Measurements from ENCODE around the gene KDM2B.

Gene KDM2B

GRCh38 chr12:121568971-121569751 lies 11.7 kb downstream of the KDM2B start:
- no peak for DNase-seq (ENCODE audit: low read depth)
- TF ChIP-seq CTCF (IDR thresholded peaks at IDR 0.05; ENCODE audit: low read depth, low read length) = no peak
- TF ChIP-seq MAX (IDR thresholded peaks at IDR 0.05; ENCODE audit: low read depth, low read length) = no peak
- no peak for TF ChIP-seq POLR2A (IDR thresholded peaks at IDR 0.05; ENCODE audit: extremely low read depth, insufficient read length)
- TF ChIP-seq MYC (IDR thresholded peaks at IDR 0.05; ENCODE audit: low read depth, low read length) = no peak
- no peak overlapping the region for H3K4me3 ChIP-seq (ENCODE audit: low read depth, low read length)

GRCh38 chr12:121568518-121568917 lies 12.3 kb downstream of the KDM2B start:
- H3K4me3 ChIP-seq (ENCODE audit: low read depth, low read length) = no peak overlapping the region
- DNase-seq (ENCODE audit: low read depth) = no peak
- TF ChIP-seq CTCF (IDR thresholded peaks at IDR 0.05; ENCODE audit: low read depth, low read length) (no peak), MYC (IDR thresholded peaks at IDR 0.05; ENCODE audit: low read depth, low read length) (no peak), POLR2A (IDR thresholded peaks at IDR 0.05; ENCODE audit: extremely low read depth, insufficient read length) (no peak), MAX (IDR thresholded peaks at IDR 0.05; ENCODE audit: low read depth, low read length) (no peak)

- no peak overlapping the region for H3K4me3 ChIP-seq (ENCODE audit: low read depth, low read length)
- no peak for TF ChIP-seq CTCF (IDR thresholded peaks at IDR 0.05; ENCODE audit: low read depth, low read length)
These were observed 15.7 kb downstream of the KDM2B start for GRCh38 chr12:121565076-121565475.

GRCh38 chr12:121562488-121562887 lies 18.3 kb downstream of the KDM2B start:
- DNase-seq (ENCODE audit: low read depth) = no peak
- H3K4me3 ChIP-seq (ENCODE audit: low read depth, low read length) = no peak overlapping the region
- TF ChIP-seq CTCF (IDR thresholded peaks at IDR 0.05; ENCODE audit: low read depth, low read length) (no peak), MAX (IDR thresholded peaks at IDR 0.05; ENCODE audit: low read depth, low read length) (no peak), MYC (IDR thresholded peaks at IDR 0.05; ENCODE audit: low read depth, low read length) (no peak), POLR2A (IDR thresholded peaks at IDR 0.05; ENCODE audit: extremely low read depth, insufficient read length) (no peak)

More at GRCh38 chr12:121565076-121565475, 15.7 kb downstream of the KDM2B start:
- DNase-seq (ENCODE audit: low read depth) = no peak

- no peak for DNase-seq (ENCODE audit: low read depth)
- TF ChIP-seq MYC (IDR thresholded peaks at IDR 0.05; ENCODE audit: low read depth, low read length) = no peak
- TF ChIP-seq CTCF (IDR thresholded peaks at IDR 0.05; ENCODE audit: low read depth, low read length) = no peak
- no peak for TF ChIP-seq POLR2A (IDR thresholded peaks at IDR 0.05; ENCODE audit: extremely low read depth, insufficient read length)
- no peak for TF ChIP-seq MAX (IDR thresholded peaks at IDR 0.05; ENCODE audit: low read depth, low read length)
- no peak overlapping the region for H3K4me3 ChIP-seq (ENCODE audit: low read depth, low read length)
These were observed 19.8 kb downstream of the KDM2B start for GRCh38 chr12:121561009-121561395.

Data from NB4 (cell line).